Measurements from ENCODE around the gene INHBA. TPM values are rescaled to one million over a fixed set of nuclear protein-coding genes. Genes with fewer than 3 reads are reported as not detected.

Gene INHBA
- total and polyA plus RNA-seq, 9 of the 15 experiments (the other 6 are each of a cell fraction or from before 2014, with no cell fraction given), result 0.02 to 0.04 TPM; not detected in 7

DNA sequence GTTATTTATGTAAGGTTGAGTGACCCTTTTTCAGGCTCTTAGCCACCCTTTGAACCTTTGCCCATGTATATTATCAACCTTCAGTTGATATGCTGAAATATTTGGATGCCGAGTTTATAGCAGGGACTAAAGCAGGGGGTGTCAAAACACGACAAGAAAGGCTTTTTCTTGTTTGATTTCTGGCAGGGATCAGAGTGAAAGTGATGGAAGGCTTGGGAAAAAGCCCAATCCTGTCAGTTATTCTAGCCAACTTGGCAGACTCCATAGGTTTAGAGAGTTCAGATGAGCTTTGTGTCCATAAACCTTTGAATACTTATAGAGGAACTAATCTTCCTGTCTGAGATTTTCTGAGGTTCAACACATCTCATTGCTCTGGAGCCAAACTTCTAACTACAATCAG, 47.5 kb downstream of the INHBA start:
- H3K36me3 ChIP-seq (ENCODE audit: control insufficient read depth, insufficient read depth, low read length), result no peaks in the 10 kb centered on the region
- no peak for FAIRE-seq
- BruUV-seq (replicated peaks), result no TSS peak
- no peaks in the 10 kb centered on the region for H3K27me3 ChIP-seq (ENCODE audit: control insufficient read depth in 2 of 2, insufficient read depth in 2 of 2, low read length in 2 of 2)
- CTCF ChIA-PET (ENCODE audit: low intra/inter-chr PET ratio), result no interaction called here
- ATAC-seq, result no peak
- no peaks in the 10 kb centered on the region for H3K79me2 ChIP-seq (ENCODE audit: control insufficient read depth, insufficient read depth, low read length)
- H3K27ac ChIP-seq (ENCODE audit: extremely low read depth, low read depth, low read length), result no peak overlapping the region
- no peaks in the 10 kb centered on the region for H3K9me3 ChIP-seq (replicated peaks; ENCODE audit: control insufficient read depth, insufficient read depth, low read depth, low read length)
- H3K4me2 ChIP-seq (ENCODE audit: insufficient read depth, low read length), result no peak overlapping the region
- no peaks in the 10 kb centered on the region for H3K9me1 ChIP-seq (ENCODE audit: control insufficient read depth, insufficient read depth, low read length)
- no peak overlapping the region for H2AFZ ChIP-seq (ENCODE audit: low read depth, low read length)
- no peak overlapping the region for H3K9ac ChIP-seq (ENCODE audit: insufficient read depth in 1 of 2, low read depth in 2 of 2, low read length in 2 of 2)
- WGBS (ENCODE audit: insufficient coverage, low coverage, missing lambda C conversion rate), result 3% methylated on average over 2 of the region's 2 CpGs
- H3K4me3 ChIP-seq, result no peak overlapping the region
- TF ChIP-seq, protein P1, sequence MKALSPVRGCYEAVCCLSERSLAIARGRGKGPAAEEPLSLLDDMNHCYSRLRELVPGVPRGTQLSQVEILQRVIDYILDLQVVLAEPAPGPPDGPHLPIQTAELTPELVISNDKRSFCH (CRISPR knock-in tag; IDR thresholded peaks at IDR 0.05), result no peak
- TF ChIP-seq, protein P1 (tag; IDR thresholded peaks at IDR 0.05), result no peak
- TF ChIP-seq, protein P2, sequence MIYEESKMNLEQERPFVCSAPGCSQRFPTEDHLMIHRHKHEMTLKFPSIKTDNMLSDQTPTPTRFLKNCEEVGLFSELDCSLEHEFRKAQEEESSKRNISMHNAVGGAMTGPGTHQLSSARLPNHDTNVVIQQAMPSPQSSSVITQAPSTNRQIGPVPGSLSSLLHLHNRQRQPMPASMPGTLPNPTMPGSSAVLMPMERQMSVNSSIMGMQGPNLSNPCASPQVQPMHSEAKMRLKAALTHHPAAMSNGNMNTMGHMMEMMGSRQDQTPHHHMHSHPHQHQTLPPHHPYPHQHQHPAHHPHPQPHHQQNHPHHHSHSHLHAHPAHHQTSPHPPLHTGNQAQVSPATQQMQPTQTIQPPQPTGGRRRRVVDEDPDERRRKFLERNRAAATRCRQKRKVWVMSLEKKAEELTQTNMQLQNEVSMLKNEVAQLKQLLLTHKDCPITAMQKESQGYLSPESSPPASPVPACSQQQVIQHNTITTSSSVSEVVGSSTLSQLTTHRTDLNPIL (CRISPR knock-in tag; IDR thresholded peaks at IDR 0.05), result no peak
- TF ChIP-seq OTX1 (CRISPR knock-in tag; IDR thresholded peaks at IDR 0.05), result no peak
- TF ChIP-seq PYGO2 (tag; IDR thresholded peaks at IDR 0.05), result no peak
- TF ChIP-seq CCAR2 (IDR thresholded peaks at IDR 0.05; ENCODE audit: low read depth, low read length), result no peak
- TF ChIP-seq RFX1 (IDR thresholded peaks at IDR 0.05), result no peak
- TF ChIP-seq, protein P3, sequence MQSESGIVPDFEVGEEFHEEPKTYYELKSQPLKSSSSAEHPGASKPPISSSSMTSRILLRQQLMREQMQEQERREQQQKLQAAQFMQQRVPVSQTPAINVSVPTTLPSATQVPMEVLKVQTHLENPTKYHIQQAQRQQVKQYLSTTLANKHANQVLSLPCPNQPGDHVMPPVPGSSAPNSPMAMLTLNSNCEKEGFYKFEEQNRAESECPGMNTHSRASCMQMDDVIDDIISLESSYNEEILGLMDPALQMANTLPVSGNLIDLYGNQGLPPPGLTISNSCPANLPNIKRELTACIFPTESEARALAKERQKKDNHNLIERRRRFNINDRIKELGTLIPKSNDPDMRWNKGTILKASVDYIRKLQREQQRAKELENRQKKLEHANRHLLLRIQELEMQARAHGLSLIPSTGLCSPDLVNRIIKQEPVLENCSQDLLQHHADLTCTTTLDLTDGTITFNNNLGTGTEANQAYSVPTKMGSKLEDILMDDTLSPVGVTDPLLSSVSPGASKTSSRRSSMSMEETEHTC (IDR thresholded peaks at IDR 0.05), result no peak
- TF ChIP-seq, protein P4, sequence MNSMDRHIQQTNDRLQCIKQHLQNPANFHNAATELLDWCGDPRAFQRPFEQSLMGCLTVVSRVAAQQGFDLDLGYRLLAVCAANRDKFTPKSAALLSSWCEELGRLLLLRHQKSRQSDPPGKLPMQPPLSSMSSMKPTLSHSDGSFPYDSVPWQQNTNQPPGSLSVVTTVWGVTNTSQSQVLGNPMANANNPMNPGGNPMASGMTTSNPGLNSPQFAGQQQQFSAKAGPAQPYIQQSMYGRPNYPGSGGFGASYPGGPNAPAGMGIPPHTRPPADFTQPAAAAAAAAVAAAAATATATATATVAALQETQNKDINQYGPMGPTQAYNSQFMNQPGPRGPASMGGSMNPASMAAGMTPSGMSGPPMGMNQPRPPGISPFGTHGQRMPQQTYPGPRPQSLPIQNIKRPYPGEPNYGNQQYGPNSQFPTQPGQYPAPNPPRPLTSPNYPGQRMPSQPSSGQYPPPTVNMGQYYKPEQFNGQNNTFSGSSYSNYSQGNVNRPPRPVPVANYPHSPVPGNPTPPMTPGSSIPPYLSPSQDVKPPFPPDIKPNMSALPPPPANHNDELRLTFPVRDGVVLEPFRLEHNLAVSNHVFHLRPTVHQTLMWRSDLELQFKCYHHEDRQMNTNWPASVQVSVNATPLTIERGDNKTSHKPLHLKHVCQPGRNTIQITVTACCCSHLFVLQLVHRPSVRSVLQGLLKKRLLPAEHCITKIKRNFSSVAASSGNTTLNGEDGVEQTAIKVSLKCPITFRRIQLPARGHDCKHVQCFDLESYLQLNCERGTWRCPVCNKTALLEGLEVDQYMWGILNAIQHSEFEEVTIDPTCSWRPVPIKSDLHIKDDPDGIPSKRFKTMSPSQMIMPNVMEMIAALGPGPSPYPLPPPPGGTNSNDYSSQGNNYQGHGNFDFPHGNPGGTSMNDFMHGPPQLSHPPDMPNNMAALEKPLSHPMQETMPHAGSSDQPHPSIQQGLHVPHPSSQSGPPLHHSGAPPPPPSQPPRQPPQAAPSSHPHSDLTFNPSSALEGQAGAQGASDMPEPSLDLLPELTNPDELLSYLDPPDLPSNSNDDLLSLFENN (IDR thresholded peaks at IDR 0.05; ENCODE audit: low read depth in 2 of 2, low read length in 2 of 2), result no peak
- no peak for TF ChIP-seq DPF2 (IDR thresholded peaks at IDR 0.05)
- no peak for TF ChIP-seq KLF16 (IDR thresholded peaks at IDR 0.05)
- no peak for TF ChIP-seq ZNF780A (CRISPR knock-in tag; IDR thresholded peaks at IDR 0.05)
- TF ChIP-seq, protein P5, sequence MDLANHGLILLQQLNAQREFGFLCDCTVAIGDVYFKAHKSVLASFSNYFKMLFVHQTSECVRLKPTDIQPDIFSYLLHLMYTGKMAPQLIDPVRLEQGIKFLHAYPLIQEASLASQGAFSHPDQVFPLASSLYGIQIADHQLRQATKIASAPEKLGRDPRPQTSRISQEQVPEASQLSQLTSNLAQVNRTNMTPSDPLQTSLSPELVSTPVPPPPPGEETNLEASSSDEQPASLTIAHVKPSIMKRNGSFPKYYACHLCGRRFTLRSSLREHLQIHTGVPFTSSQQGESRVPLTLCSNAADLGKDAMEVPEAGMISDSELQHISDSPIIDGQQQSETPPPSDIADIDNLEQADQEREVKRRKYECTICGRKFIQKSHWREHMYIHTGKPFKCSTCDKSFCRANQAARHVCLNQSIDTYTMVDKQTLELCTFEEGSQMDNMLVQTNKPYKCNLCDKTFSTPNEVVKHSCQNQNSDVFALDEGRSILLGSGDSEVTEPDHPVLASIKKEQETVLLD (IDR thresholded peaks at IDR 0.05), result no peak
- no peak for TF ChIP-seq ZNF507 (tag; conservative IDR thresholded peaks at IDR 0.05)
- no peak for TF ChIP-seq MED1 (CRISPR knock-in tag; IDR thresholded peaks at IDR 0.05; ENCODE audit: borderline replicate concordance)
- H3K4me1 ChIP-seq (replicated peaks in 1 of 2; ENCODE audit: control insufficient read depth in 2 of 2, insufficient read depth in 2 of 2, low read length in 2 of 2), result no peaks in the 10 kb centered on the region
- intact Hi-C loops (cut with micrococcal nuclease) (no loop called here), in situ Hi-C loops (cut with MboI) (no loop called here)
- POLR2A ChIA-PET, result no interaction called here
- no peaks in the 10 kb centered on the region for H4K20me1 ChIP-seq (replicated peaks; ENCODE audit: control insufficient read depth, insufficient read depth, low read length)
- DNase-seq (ENCODE audit: extremely low read depth in 1 of 4, low spot score in 3 of 4), result no peak
